Keratinocyte (primary cell): Measurements from ENCODE around the gene ATP2A3.

ENCODE experiments used
- EZH2 ChIP-seq: IDR thresholded peaks from one replicate; pipeline ENCODE4 v1.6.1; 2012; ENCODE audit warnings: inconsistent platforms, mild to moderate bottlenecking, low read length, moderate library complexity
- TF ChIP-seq, protein P1 (sequence below), 3 experiments: IDR thresholded peaks in 1 of 3; conservative IDR thresholded peaks in 1 of 3; optimal IDR thresholded peaks in 1 of 3; 2 replicates in 2 of 3; 3 replicates in 1 of 3; pipeline versions ENCODE3 to v1.5.1; 2011; ENCODE audit warnings: low read length in 3 of 3, mild to moderate bottlenecking in 3 of 3, moderate library complexity in 2 of 3, control low read depth in 1 of 3, inconsistent platforms in 1 of 3; ENCODE audit not compliant: insufficient read depth in 2 of 3; ENCODE audit errors: extremely low read depth in 1 of 3

DNA sequence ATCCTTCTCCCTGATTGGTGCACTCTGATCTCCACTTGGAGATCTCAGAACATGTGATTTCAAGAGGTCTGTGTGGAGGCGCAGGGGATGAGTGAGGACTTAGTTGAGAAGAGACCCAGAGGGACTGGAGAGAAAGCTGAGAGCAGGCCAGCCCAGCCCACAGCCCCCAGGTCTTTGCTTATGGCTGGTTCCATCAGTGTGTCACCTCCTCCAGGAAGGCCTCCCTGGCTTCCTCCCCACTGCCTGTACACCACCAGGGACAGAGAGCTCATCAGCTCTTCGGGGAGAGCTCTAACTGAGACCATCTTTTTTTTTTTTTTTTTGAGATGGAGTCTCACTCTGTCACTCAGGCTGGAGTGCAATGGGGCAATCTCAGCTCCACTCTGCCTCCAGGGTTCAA, 51.4 kb downstream of the ATP2A3 start:
- TF ChIP-seq EZH2, result no peak
- TF ChIP-seq, protein P1, sequence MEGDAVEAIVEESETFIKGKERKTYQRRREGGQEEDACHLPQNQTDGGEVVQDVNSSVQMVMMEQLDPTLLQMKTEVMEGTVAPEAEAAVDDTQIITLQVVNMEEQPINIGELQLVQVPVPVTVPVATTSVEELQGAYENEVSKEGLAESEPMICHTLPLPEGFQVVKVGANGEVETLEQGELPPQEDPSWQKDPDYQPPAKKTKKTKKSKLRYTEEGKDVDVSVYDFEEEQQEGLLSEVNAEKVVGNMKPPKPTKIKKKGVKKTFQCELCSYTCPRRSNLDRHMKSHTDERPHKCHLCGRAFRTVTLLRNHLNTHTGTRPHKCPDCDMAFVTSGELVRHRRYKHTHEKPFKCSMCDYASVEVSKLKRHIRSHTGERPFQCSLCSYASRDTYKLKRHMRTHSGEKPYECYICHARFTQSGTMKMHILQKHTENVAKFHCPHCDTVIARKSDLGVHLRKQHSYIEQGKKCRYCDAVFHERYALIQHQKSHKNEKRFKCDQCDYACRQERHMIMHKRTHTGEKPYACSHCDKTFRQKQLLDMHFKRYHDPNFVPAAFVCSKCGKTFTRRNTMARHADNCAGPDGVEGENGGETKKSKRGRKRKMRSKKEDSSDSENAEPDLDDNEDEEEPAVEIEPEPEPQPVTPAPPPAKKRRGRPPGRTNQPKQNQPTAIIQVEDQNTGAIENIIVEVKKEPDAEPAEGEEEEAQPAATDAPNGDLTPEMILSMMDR (optimal IDR thresholded peaks at IDR 0.05 in 1 of 3, IDR thresholded peaks at IDR 0.05 in 1 of 3, conservative IDR thresholded peaks at IDR 0.05 in 1 of 3; ENCODE audit: extremely low read depth in 1 of 3, insufficient read depth in 2 of 3, low read length in 3 of 3), result no peak
